Measurements from ENCODE around the gene GATA1. TPM values are rescaled to one million over a fixed set of nuclear protein-coding genes. Genes with fewer than 3 reads are reported as not detected.

The GATA1 gene
- total RNA-seq, 5 donors from 2014 or later (not counting 1 experiment from before 2014, with no cell fraction given) = 0.23 to 0.64 (median 0.43) TPM

GRCh38 chrX:48824066-48824465 lies 37.7 kb downstream of the GATA1 start:
- ChIA-PET POLR2A (interaction anchor here in 1 of 2 donors (0.6 kb wide), 1 partner anchor 276 kb away, joined by 3 read pairs; no protein-coding TSS in a partner anchor), CTCF (no interaction called here)
- 83% methylated on average over 1 of the region's 8 CpGs for WGBS (ENCODE audit: insufficient coverage)
- H3K9me3 Mint-ChIP-seq = no peaks in the 10 kb centered on the region
- Histone ChIP-seq H3K4me1 (ENCODE audit: control insufficient read depth in 1 of 2, extremely low read depth in 1 of 2, insufficient read depth in 2 of 2, low read length in 2 of 2) (peaks cover 0 to 10% of the 10 kb centered on the region in 2 experiments), H3K36me3 (ENCODE audit: control insufficient read depth in 2 of 2, extremely low read depth in 1 of 2, insufficient read depth in 1 of 2, low read length in 1 of 2) (peaks cover 0 to 5% of the 10 kb centered on the region in 2 donors), H3K27me3 (replicated peaks in 1 of 2; ENCODE audit: control insufficient read depth in 2 of 2, extremely low read depth in 1 of 2, insufficient read depth in 2 of 2, low read length in 1 of 2) (peaks cover 0 to 24% of the 10 kb centered on the region in 2 experiments), H3K9me3 (no peaks in the 10 kb centered on the region), H3K27ac (ENCODE audit: low read length) (no peak overlapping the region), H3K4me3 (ENCODE audit: control insufficient read depth in 1 of 2, extremely low read depth in 1 of 2, low read length in 1 of 2) (no peak overlapping the region)
- H3K4me3 Mint-ChIP-seq = no peak overlapping the region
- H3K4me1 Mint-ChIP-seq = peaks cover 5 to 8% (median 6%) of the 10 kb centered on the region in 3 donors
- H3K27me3 Mint-ChIP-seq = peaks cover 17 to 32% of the 10 kb centered on the region in 2 donors
- ATAC-seq (replicated peaks in 1 of 4) (no peak), DNase-seq (no peak)
- H3K27ac Mint-ChIP-seq = no peak overlapping the region
- peaks cover 19% of the 10 kb centered on the region for H3K36me3 Mint-ChIP-seq

GRCh38 chrX:48826135-48826875 lies 39.9 kb downstream of the GATA1 start, which contains the start of gene ERAS:
TSS of gene ERAS (plus strand) at chrX:48826513. CDS start at chrX:48829124, 2,611 bp downstream.
- Mint-ChIP-seq H3K4me3 (peak within 1 kb of the TSS; percentile 49 to 74 (median 50)), H3K4me1 (peaks cover 5 to 8% (median 6%) of the 10 kb centered on the region in 3 donors), H3K27ac (peak within 1 kb of the TSS in 1 of 2 donors; percentile 66), H3K36me3 (peaks cover 12% of the 10 kb centered on the region), H3K9me3 (no peaks in the 10 kb centered on the region), H3K27me3 (peaks cover 32 to 43% of the 10 kb centered on the region in 2 donors)
- ATAC-seq (replicated peaks in 1 of 4) (peak; percentile 37 to 71 (median 62)), DNase-seq (peak in 5 of 35 experiments; percentile 7 to 33 (median 19))
- Histone ChIP-seq H3K27ac (ENCODE audit: low read length) (no peak within 1 kb of the TSS), H3K4me3 (ENCODE audit: control insufficient read depth in 1 of 2, extremely low read depth in 1 of 2, low read length in 1 of 2) (no peak within 1 kb of the TSS), H3K36me3 (ENCODE audit: control insufficient read depth in 2 of 2, extremely low read depth in 1 of 2, insufficient read depth in 1 of 2, low read length in 1 of 2) (peaks cover 0 to 5% of the 10 kb centered on the region in 2 donors), H3K4me1 (ENCODE audit: control insufficient read depth in 1 of 2, extremely low read depth in 1 of 2, insufficient read depth in 2 of 2, low read length in 2 of 2) (peaks cover 0 to 11% of the 10 kb centered on the region in 2 experiments), H3K9me3 (no peaks in the 10 kb centered on the region), H3K27me3 (replicated peaks in 1 of 2; ENCODE audit: control insufficient read depth in 2 of 2, extremely low read depth in 1 of 2, insufficient read depth in 2 of 2, low read length in 1 of 2) (peaks cover 0 to 42% of the 10 kb centered on the region in 2 experiments)
- 24% methylated on average over 41 of the region's 67 CpGs for WGBS (ENCODE audit: insufficient coverage)
- ChIA-PET CTCF (no interaction called here), POLR2A (no interaction called here)

- no peaks in the 10 kb centered on the region for H3K9me3 ChIP-seq
- peak overlapping the region; percentile 45 to 74 (median 49) for H3K4me3 Mint-ChIP-seq
- H3K4me3 ChIP-seq (ENCODE audit: control insufficient read depth in 1 of 2, extremely low read depth in 1 of 2, low read length in 1 of 2) = peak overlapping the region in 1 of 2 donors; percentile 49
- peaks cover 5 to 8% (median 6%) of the 10 kb centered on the region in 3 donors for H3K4me1 Mint-ChIP-seq
- no peak overlapping the region for H3K27ac ChIP-seq (ENCODE audit: low read length)
- DNase-seq (no peak), ATAC-seq (replicated peaks in 1 of 4) (peak in 1 of 4 experiments; percentile 14)
- ChIA-PET CTCF (no interaction called here), POLR2A (no interaction called here)
- peaks cover 0 to 46% of the 10 kb centered on the region in 2 experiments for H3K27me3 ChIP-seq (replicated peaks in 1 of 2; ENCODE audit: control insufficient read depth in 2 of 2, extremely low read depth in 1 of 2, insufficient read depth in 2 of 2, low read length in 1 of 2)
- H3K36me3 ChIP-seq (ENCODE audit: control insufficient read depth in 2 of 2, extremely low read depth in 1 of 2, insufficient read depth in 1 of 2, low read length in 1 of 2) = peaks cover 0 to 5% of the 10 kb centered on the region in 2 donors
- H3K27ac Mint-ChIP-seq = peak overlapping the region in 1 of 2 donors; percentile 66
- H3K4me1 ChIP-seq (ENCODE audit: control insufficient read depth in 1 of 2, extremely low read depth in 1 of 2, insufficient read depth in 2 of 2, low read length in 2 of 2) = peaks cover 0 to 15% of the 10 kb centered on the region in 2 experiments
- H3K9me3 Mint-ChIP-seq = no peaks in the 10 kb centered on the region
- H3K36me3 Mint-ChIP-seq = peaks cover 10% of the 10 kb centered on the region
- 27% methylated on average over 39 of the region's 73 CpGs for WGBS (ENCODE audit: insufficient coverage)
- peaks cover 32 to 43% of the 10 kb centered on the region in 2 donors for H3K27me3 Mint-ChIP-seq
Observed at GRCh38 chrX:48826876-48827653, 40.7 kb downstream of the GATA1 start.

- ChIA-PET POLR2A (interaction anchor here in 1 of 2 donors (0.6 kb wide), 1 partner anchor 13 kb away, joined by 5 read pairs; no protein-coding TSS in a partner anchor), CTCF (no interaction called here)
- peaks cover 0 to 15% of the 10 kb centered on the region in 2 experiments for H3K4me1 ChIP-seq (ENCODE audit: control insufficient read depth in 1 of 2, extremely low read depth in 1 of 2, insufficient read depth in 2 of 2, low read length in 2 of 2)
- Mint-ChIP-seq H3K36me3 (peaks cover 9% of the 10 kb centered on the region), H3K9me3 (no peaks in the 10 kb centered on the region), H3K4me1 (peaks cover 5 to 8% (median 6%) of the 10 kb centered on the region in 3 donors), H3K27me3 (peaks cover 32 to 45% of the 10 kb centered on the region in 2 donors), H3K4me3 (peak overlapping the region; percentile 45 to 74 (median 49)), H3K27ac (no peak overlapping the region)
- peak overlapping the region in 1 of 2 donors; percentile 49 for H3K4me3 ChIP-seq (ENCODE audit: control insufficient read depth in 1 of 2, extremely low read depth in 1 of 2, low read length in 1 of 2)
- ATAC-seq (replicated peaks in 1 of 4) = no peak
- H3K36me3 ChIP-seq (ENCODE audit: control insufficient read depth in 2 of 2, extremely low read depth in 1 of 2, insufficient read depth in 1 of 2, low read length in 1 of 2) = peaks cover 0 to 5% of the 10 kb centered on the region in 2 donors
- H3K27me3 ChIP-seq (replicated peaks in 1 of 2; ENCODE audit: control insufficient read depth in 2 of 2, extremely low read depth in 1 of 2, insufficient read depth in 2 of 2, low read length in 1 of 2) = peaks cover 0 to 49% of the 10 kb centered on the region in 2 experiments
- DNase-seq = no peak
- H3K27ac ChIP-seq (ENCODE audit: low read length) = no peak overlapping the region
- H3K9me3 ChIP-seq = no peaks in the 10 kb centered on the region
- no CpG with 5 or more reads among the region's 4 CpGs for WGBS (ENCODE audit: insufficient coverage)
Observed at GRCh38 chrX:48827654-48827968, 41.2 kb downstream of the GATA1 start.

GRCh38 chrX:48829016-48829735 lies 42.8 kb downstream of the GATA1 start:
- CTCF ChIA-PET = no interaction called here
- Histone ChIP-seq H3K4me3 (ENCODE audit: control insufficient read depth in 1 of 2, extremely low read depth in 1 of 2, low read length in 1 of 2) (no peak overlapping the region), H3K9me3 (no peaks in the 10 kb centered on the region), H3K4me1 (ENCODE audit: control insufficient read depth in 1 of 2, extremely low read depth in 1 of 2, insufficient read depth in 2 of 2, low read length in 2 of 2) (peaks cover 0 to 17% of the 10 kb centered on the region in 2 experiments), H3K27me3 (replicated peaks in 1 of 2; ENCODE audit: control insufficient read depth in 2 of 2, extremely low read depth in 1 of 2, insufficient read depth in 2 of 2, low read length in 1 of 2) (peaks cover 0 to 57% of the 10 kb centered on the region in 2 experiments), H3K27ac (ENCODE audit: low read length) (no peak overlapping the region), H3K36me3 (ENCODE audit: control insufficient read depth in 2 of 2, extremely low read depth in 1 of 2, insufficient read depth in 1 of 2, low read length in 1 of 2) (no peaks in the 10 kb centered on the region)
- Mint-ChIP-seq H3K27me3 (peaks cover 33 to 54% of the 10 kb centered on the region in 2 donors), H3K4me3 (no peak overlapping the region), H3K36me3 (peaks cover 9% of the 10 kb centered on the region), H3K27ac (no peak overlapping the region), H3K9me3 (no peaks in the 10 kb centered on the region), H3K4me1 (peaks cover 11 to 16% (median 15%) of the 10 kb centered on the region in 3 donors)
- POLR2A ChIA-PET = no interaction called here
- no peak for DNase-seq
- no peak for ATAC-seq (replicated peaks in 1 of 4)
- WGBS (ENCODE audit: insufficient coverage) = 88% methylated on average over 7 of the region's 24 CpGs
